Measurements from ENCODE around the gene PLXDC2.

Gene PLXDC2

GRCh38 chr10:19815731-19816410 is 361 bp upstream of the PLXDC2 start:
- DNase-seq (ENCODE audit: low read depth): no peak

- no peak for DNase-seq (ENCODE audit: low read depth)
These were observed 1.1 kb downstream of the PLXDC2 start for GRCh38 chr10:19817231-19817933.

GRCh38 chr10:19818876-19819275 is 2.6 kb downstream of the PLXDC2 start:
- no peak for DNase-seq (ENCODE audit: low read depth)

DNA sequence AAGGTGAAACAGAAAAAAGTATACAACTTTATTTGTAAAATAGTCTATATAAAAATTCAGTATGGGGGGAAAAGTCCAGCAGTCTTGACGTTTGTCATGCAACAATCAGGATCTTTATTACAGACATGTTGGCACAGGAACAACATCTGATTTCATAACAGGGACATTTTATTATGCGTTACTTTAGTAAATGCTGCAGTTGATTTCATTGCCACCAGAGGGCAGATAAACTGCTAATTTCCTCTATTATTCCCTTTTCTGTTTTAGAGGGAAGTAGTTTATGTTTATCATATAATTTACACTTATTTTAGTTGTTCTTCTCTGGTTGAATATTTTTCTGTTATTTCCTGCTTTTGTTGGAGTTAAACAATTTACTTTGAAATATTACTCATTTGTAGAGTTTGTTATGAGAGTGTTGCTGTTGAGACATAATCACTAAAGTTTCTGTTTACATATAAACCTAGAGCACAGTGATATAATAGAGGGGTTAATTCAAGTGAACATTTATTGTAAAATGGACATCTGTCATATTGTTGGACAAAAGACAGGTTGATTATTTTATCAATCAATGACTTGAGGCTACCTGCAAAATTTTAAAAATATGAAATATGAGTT is 3.3 kb downstream of the PLXDC2 start:
- no peak for DNase-seq (ENCODE audit: low read depth)

DNA sequence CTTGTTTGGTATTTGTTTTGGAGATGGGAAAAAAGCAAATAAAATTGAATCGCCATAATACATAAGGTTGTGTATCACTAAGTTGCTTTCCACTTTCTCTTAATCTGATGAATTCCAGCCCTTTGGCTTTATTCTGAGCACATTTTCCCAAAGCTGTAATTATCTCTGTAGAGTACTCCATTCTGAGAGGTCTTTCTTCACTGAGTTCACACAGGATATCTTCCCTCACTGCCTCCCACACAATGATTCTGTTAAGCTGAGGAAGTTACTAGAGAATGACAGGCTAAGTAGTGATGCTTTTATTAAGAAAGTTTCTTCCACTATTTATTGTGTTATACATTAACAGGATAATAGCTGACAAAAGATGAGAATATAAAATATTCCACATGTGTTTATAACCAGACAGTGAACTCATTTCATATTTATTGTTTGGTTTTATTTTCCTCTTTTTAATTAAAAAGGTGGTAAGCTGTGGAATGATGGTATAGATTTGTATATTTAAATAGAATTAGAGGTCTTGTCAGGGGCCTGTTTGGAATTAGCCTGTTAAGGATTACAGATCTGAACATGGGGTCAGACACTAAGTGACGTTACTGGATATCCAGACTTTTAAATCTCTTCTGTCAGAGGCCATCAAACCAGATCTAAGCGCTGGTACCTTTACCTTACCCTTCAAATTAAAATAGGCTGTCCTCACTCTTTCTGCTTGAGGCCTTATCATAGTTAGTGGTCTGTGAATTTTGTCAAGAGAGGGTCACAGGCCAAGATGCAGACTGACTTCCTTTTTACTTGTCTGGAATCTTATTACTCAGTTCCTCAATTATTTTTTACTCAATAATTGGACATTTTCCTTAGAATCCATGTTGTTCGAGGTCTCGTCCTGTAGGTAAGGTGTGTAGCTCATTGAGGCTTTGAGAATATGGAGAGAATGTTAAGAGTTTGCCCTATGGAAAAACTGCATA is 8.4 kb downstream of the PLXDC2 start:
- no peak for DNase-seq (ENCODE audit: low read depth)

DNA sequence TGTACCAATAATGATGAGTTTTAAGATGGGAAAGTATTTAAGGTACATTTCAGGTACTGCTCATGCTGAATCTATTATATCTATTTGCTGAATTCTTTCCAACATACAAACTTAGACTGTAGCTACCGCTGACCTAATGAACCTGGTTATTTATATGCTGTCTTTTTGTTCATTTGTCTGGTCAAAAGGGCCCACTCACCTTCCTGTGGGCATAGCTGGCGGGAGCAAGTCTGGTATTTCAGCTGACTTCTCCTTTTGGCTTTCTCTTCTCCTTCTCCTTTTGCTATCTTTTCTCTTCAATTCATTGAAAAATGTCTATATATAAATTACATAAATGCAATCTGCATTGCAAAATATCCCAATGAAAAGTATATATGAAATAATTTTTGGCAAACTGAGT is 9.5 kb downstream of the PLXDC2 start:
- DNase-seq (ENCODE audit: low read depth): no peak

DNA sequence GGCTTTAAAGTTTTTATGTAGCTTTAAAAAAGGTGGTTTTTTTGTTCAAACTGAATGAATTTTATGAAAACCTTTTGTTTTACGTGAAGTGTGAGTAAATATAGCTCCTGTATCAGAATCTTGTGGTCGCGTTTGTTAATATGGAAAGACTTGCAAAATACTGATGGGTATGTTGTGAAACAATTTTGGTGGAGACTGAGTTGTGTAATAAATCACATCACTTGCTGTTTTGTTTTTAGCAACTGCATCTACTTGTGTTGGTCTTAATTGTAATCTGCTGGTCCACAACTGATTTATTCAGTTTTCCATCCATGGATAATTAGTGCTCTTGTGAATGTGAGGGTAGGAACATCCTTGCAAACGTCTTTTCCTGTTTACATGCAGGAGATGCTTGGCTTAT is 10.5 kb downstream of the PLXDC2 start:
- no peak for DNase-seq (ENCODE audit: low read depth)

GRCh38 chr10:19828278-19829049 is 12.2 kb downstream of the PLXDC2 start:
- DNase-seq (ENCODE audit: low read depth): no peak

- no peak for DNase-seq (ENCODE audit: low read depth)
These were observed 16.5 kb downstream of the PLXDC2 start for GRCh38 chr10:19832699-19833098.

- DNase-seq (ENCODE audit: low read depth): no peak
These were observed 17.1 kb downstream of the PLXDC2 start for GRCh38 chr10:19833170-19833824.

DNA sequence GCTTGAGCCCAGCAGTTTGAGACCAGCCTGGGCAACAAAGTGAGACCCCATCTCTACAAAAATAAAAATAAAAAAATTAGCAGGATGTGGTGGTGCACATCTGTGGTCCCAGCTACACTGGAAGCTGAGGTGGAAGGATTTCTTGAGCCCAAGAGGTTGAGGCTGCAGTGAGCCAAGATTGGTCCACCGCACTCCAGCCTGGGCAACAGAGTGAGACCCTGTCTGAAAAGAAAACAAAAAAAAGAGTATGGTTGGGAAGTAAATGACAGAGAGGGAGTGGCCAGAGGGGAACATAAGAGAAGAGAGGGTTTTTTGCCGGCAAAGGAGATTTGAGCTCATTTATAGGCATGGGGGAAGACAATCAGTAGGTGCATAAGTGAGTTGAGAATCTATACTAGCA is 19.7 kb downstream of the PLXDC2 start:
- no peak for DNase-seq (ENCODE audit: low read depth)

GRCh38 chr10:19839090-19839489 is 22.9 kb downstream of the PLXDC2 start:
- no peak for DNase-seq (ENCODE audit: low read depth)

GRCh38 chr10:19839552-19839951 is 23.3 kb downstream of the PLXDC2 start:
- DNase-seq (ENCODE audit: low read depth): no peak

GRCh38 chr10:19840776-19841175 is 24.5 kb downstream of the PLXDC2 start:
- DNase-seq (ENCODE audit: low read depth): no peak

- no peak for DNase-seq (ENCODE audit: low read depth)
These were observed 27.3 kb downstream of the PLXDC2 start for GRCh38 chr10:19843487-19843886.

DNA sequence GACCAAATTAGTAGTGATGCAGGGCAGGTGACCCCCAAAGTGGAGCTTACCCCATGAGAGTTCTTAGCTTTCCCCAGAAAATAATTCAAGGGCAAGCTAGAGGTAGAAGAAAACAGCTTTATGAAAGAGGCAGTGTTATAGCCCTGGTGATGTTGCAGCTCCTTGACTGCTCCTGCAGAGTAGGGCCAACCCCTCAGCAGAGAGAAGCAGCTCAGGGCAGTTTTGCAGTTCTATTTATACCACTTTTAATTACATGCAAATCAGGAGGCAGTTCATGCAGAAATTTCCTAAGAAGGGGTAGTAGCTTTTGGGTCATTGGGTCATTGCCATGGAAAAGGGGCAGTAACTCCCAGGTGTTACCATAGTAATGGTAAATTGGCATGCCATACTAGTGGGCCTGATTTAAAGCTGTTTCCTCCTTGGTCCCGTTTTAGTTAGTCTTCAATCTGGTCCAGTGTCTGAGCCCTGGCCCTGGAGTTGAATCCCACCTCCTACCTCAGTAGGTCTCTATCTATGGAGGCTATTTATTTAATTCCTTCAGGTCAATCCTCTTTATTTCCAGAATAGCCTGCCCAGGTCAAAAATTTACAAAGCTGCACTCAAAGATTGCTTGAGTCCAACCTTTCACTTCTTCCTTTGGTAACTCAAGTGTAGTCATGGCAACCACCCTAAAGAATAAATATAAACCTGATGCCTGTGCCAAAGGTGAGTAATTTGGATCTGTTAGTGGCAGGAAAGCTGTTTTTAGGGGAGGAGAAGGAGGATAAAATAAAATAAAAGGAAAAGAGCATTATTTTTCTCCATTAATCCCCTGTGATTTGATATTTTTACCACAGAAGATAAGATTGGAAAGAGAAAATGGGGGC is 29.5 kb downstream of the PLXDC2 start:
- no peak for DNase-seq (ENCODE audit: low read depth)

DNA sequence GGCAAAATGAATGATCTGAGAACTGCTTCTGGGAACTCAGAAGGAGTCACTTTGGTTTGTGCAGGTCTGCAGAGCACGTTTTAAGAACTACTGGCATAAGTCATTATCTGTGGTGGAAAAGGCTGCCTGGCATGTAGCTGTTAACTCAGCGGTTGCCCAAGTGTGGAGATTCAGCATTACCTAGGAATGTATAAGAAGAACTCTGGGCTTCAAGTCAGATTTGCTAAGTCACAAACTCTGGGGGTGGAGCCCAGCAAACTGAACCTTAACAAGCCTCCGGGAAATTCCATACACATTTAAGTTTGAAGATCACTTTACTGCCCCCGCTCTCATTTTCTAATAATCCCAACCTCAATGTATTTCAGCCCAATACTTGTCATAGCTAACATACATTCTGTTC is 31.1 kb downstream of the PLXDC2 start:
- DNase-seq (ENCODE audit: low read depth): no peak

- DNase-seq (ENCODE audit: low read depth): no peak
These were observed 32.2 kb downstream of the PLXDC2 start for GRCh38 chr10:19848226-19848985.

DNA sequence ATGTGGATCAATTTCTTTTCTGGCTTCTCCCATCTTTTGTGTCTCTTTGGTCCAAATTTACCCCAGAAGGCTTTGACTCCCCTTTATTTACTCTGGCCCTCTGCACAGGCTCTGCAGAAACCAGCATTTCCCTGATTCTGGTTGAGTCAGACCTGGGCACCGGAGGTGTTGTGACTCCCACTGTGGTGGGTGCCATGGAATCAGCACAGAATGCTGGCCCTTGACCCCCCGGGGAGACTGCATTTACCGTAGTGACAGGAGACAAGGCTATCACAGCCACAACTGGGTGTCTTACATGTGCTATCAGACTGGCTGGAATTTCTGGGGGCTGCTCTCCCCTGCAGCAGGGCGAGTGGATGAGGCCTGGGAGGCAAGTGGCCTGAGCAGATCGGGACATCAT is 37.6 kb downstream of the PLXDC2 start:
- no peak for DNase-seq (ENCODE audit: low read depth)
